ENCODE data around the gene ZNF593. TPM values are rescaled to one million over a fixed set of nuclear protein-coding genes. Genes with fewer than 3 reads are reported as not detected.

The ZNF593 gene
- total RNA-seq, 1 donor from 2014 or later = 3.3 TPM

- DNase-seq (ENCODE audit: low spot score) = no peak
- H3K9me3 Mint-ChIP-seq = no peaks in the 10 kb centered on the region
- no peaks in the 10 kb centered on the region for H3K27me3 Mint-ChIP-seq (ENCODE audit: insufficient read depth, low read depth)
- peaks cover 5% of the 10 kb centered on the region for H3K36me3 ChIP-seq
- peaks cover 3% of the 10 kb centered on the region for H3F3A ChIP-seq (ENCODE audit: low read depth)
- H3K27ac Mint-ChIP-seq = no peak overlapping the region
- no peak overlapping the region for H3K4me3 Mint-ChIP-seq
- no peak overlapping the region for H2AFZ ChIP-seq (replicated peaks)
- no peaks in the 10 kb centered on the region for H3K27me3 ChIP-seq
- H3K9ac ChIP-seq = no peak overlapping the region
- peaks cover 8% of the 10 kb centered on the region for H4K20me1 ChIP-seq (ENCODE audit: low read depth)
- peaks cover 12% of the 10 kb centered on the region for H3K36me3 Mint-ChIP-seq
- no peak overlapping the region for H3K4me2 ChIP-seq
- H3K79me2 ChIP-seq (ENCODE audit: low read depth) = no peaks in the 10 kb centered on the region
- no peaks in the 10 kb centered on the region for H3K4me1 ChIP-seq
- peaks cover 9% of the 10 kb centered on the region for H3K4me1 Mint-ChIP-seq
- H3K27ac ChIP-seq = no peak overlapping the region
- no peak overlapping the region for H3K4me3 ChIP-seq
- H3K9me3 ChIP-seq (ENCODE audit: low read depth) = no peaks in the 10 kb centered on the region
- TF ChIP-seq CTCF (IDR thresholded peaks at IDR 0.05) (no peak), EZH2phosphoT487 (IDR thresholded peaks at IDR 0.05) (no peak), EZH2 (IDR thresholded peaks at IDR 0.05) (no peak)
Observed at GRCh38 chr1:26122988-26123973, 46.4 kb upstream of the ZNF593 start.

- H2AFZ ChIP-seq (replicated peaks) = no peak overlapping the region
- Mint-ChIP-seq H3K4me1 (peaks cover 12% of the 10 kb centered on the region), H3K27ac (no peak overlapping the region)
Observed at GRCh38 chr1:26124418-26125331, 45.0 kb upstream of the ZNF593 start.

GRCh38 chr1:26125382-26125781 is 44.3 kb upstream of the ZNF593 start:
- Mint-ChIP-seq H3K36me3 (peaks cover 5% of the 10 kb centered on the region), H3K4me3 (no peak overlapping the region), H3K4me1 (peaks cover 14% of the 10 kb centered on the region), H3K9me3 (no peaks in the 10 kb centered on the region), H3K27ac (no peak overlapping the region), H3K27me3 (ENCODE audit: insufficient read depth, low read depth) (no peaks in the 10 kb centered on the region)
- H3K36me3 ChIP-seq = no peaks in the 10 kb centered on the region
- H3K9ac ChIP-seq = no peak overlapping the region
- no peaks in the 10 kb centered on the region for H3K4me1 ChIP-seq
- H3K27me3 ChIP-seq = no peaks in the 10 kb centered on the region
- no peak overlapping the region for H3K4me3 ChIP-seq
- TF ChIP-seq EZH2 (IDR thresholded peaks at IDR 0.05) (no peak), EZH2phosphoT487 (IDR thresholded peaks at IDR 0.05) (no peak), CTCF (IDR thresholded peaks at IDR 0.05) (no peak)
- H3K27ac ChIP-seq = no peak overlapping the region
- H3F3A ChIP-seq (ENCODE audit: low read depth) = peaks cover 3% of the 10 kb centered on the region
- H3K79me2 ChIP-seq (ENCODE audit: low read depth) = no peaks in the 10 kb centered on the region
- no peaks in the 10 kb centered on the region for H3K9me3 ChIP-seq (ENCODE audit: low read depth)
- no peak for DNase-seq (ENCODE audit: low spot score)
- H3K4me2 ChIP-seq = no peak overlapping the region
- H4K20me1 ChIP-seq (ENCODE audit: low read depth) = peaks cover 8% of the 10 kb centered on the region
- H2AFZ ChIP-seq (replicated peaks) = no peak overlapping the region

More at GRCh38 chr1:26124418-26125331, 45.0 kb upstream of the ZNF593 start:
- Mint-ChIP-seq H3K27me3 (ENCODE audit: insufficient read depth, low read depth) (no peaks in the 10 kb centered on the region), H3K9me3 (no peaks in the 10 kb centered on the region), H3K36me3 (peaks cover 10% of the 10 kb centered on the region), H3K4me3 (no peak overlapping the region)
- Histone ChIP-seq H3K36me3 (no peaks in the 10 kb centered on the region), H3K79me2 (ENCODE audit: low read depth) (no peaks in the 10 kb centered on the region), H3K9ac (no peak overlapping the region), H3K4me3 (no peak overlapping the region), H3K4me2 (no peak overlapping the region), H3K4me1 (no peaks in the 10 kb centered on the region), H4K20me1 (ENCODE audit: low read depth) (peaks cover 8% of the 10 kb centered on the region), H3F3A (ENCODE audit: low read depth) (peaks cover 3% of the 10 kb centered on the region), H3K9me3 (ENCODE audit: low read depth) (no peaks in the 10 kb centered on the region), H3K27ac (no peak overlapping the region), H3K27me3 (no peaks in the 10 kb centered on the region)
- TF ChIP-seq CTCF (IDR thresholded peaks at IDR 0.05) (no peak), EZH2phosphoT487 (IDR thresholded peaks at IDR 0.05) (no peak), EZH2 (IDR thresholded peaks at IDR 0.05) (no peak)
- DNase-seq (ENCODE audit: low spot score) = no peak
